ENCODE results near the gene UBE2D4. TPM values are rescaled to one million over a fixed set of nuclear protein-coding genes. Genes with fewer than 3 reads are reported as not detected.
"Not testable (repeated sequence)": the region's sequence is repeated elsewhere in the genome, so short reads cannot be mapped to it uniquely, and the experiment has no call there.

The UBE2D4 gene
- total and polyA plus RNA-seq, 2 donors (not counting 1 experiment from before 2014, with no cell fraction given) = 10.2 to 21.3 TPM

DNA sequence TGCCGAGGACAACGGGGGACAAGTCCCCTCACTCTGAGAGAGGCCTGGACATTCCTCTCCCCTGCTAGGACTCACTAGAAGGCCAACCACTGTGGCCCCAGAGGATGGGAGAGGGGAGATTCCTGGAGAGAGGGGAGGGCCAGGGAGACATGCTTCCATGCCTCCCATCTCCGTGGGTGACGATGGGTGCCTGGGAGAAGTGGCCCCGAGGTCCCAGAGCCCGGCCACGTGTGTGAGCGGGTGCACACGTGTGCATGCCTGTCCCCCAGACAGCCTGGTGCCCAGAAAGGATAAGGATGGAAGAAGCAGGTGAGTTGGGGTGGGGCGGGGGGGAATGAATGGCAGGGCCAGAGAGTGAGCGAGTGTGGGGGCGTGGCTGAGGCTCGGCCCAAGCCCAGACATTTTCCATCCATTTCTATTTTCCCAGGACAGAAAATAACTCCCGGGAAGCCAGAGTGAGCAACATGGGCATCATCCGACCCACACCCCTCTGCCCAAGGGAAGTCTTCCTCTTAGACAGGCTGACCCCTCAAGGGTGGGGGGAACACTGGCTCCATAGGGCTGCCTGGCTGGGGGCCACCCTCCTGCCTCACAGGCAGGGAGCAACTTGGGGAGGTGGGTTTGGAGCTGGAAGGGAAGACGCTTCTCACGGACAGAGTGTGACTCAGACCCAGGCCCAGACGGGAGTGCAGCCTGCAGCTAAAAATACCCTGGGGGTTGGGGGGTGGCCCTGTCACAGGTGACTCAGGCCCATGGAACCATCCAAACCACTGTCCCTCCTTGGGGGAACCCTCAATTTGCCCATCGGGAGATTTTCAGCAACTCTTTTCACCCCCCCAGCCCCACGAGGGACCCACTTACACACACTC is 42.2 kb downstream of the UBE2D4 start:
- H3K9ac ChIP-seq (ENCODE audit: insufficient read depth, low read length); H3K79me2 ChIP-seq (ENCODE audit: control insufficient read depth, insufficient read depth, low read length); H3K9me3 ChIP-seq (ENCODE audit: control insufficient read depth, insufficient read depth, low read depth, low read length); H4K20me1 ChIP-seq (ENCODE audit: control insufficient read depth, extremely low read depth, insufficient read depth, low read length); H3K4me3 ChIP-seq (replicated peaks in 1 of 4; ENCODE audit: control extremely low read depth in 1 of 4, insufficient read depth in 1 of 4, low read depth in 3 of 4, low read length in 4 of 4); H2AFZ ChIP-seq (ENCODE audit: low read length); H3K27me3 ChIP-seq (ENCODE audit: control insufficient read depth, insufficient read depth, low read length); H3K4me2 ChIP-seq (ENCODE audit: extremely low read depth, insufficient read depth, low read length); H3K4me1 ChIP-seq (ENCODE audit: control insufficient read depth, extremely low read depth, insufficient read depth, low read length); H3K27ac ChIP-seq (ENCODE audit: insufficient read depth, low read length); H3K36me3 ChIP-seq (ENCODE audit: control insufficient read depth, insufficient read depth, low read length): not testable (repeated sequence)
- DNase-seq (ENCODE audit: low read depth in 2 of 2) = peak in 1 of 2 donors; percentile 19

DNA sequence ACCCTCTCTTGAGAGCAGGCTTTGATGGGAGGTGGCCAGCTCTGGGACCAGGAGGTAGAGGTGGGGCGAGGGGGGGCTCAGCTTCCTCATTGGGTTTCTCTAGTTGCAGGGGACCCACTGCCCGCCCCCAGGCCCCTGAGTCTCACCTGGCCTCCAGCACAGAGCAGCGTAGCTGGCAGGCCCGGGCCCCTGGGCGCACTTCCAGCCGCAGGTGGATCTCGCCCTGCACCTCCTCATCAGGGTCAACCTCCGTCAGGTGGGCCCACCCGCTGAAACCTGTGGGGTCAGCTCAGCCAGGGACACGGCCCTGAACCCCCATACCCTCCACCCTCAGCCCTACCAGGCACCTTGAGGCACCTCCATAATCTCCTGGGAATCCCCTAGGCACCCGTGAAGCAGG is 43.4 kb downstream of the UBE2D4 start:
- not testable (repeated sequence) for H3K4me3 ChIP-seq (replicated peaks in 1 of 4; ENCODE audit: control extremely low read depth in 1 of 4, insufficient read depth in 1 of 4, low read depth in 3 of 4, low read length in 4 of 4); H3K27me3 ChIP-seq (ENCODE audit: control insufficient read depth, insufficient read depth, low read length); DNase-seq (ENCODE audit: low read depth in 2 of 2); H3K4me1 ChIP-seq (ENCODE audit: control insufficient read depth, extremely low read depth, insufficient read depth, low read length); H3K36me3 ChIP-seq (ENCODE audit: control insufficient read depth, insufficient read depth, low read length); H3K4me2 ChIP-seq (ENCODE audit: extremely low read depth, insufficient read depth, low read length); H4K20me1 ChIP-seq (ENCODE audit: control insufficient read depth, extremely low read depth, insufficient read depth, low read length); H3K27ac ChIP-seq (ENCODE audit: insufficient read depth, low read length); H3K9ac ChIP-seq (ENCODE audit: insufficient read depth, low read length); H3K79me2 ChIP-seq (ENCODE audit: control insufficient read depth, insufficient read depth, low read length); H3K9me3 ChIP-seq (ENCODE audit: control insufficient read depth, insufficient read depth, low read depth, low read length); H2AFZ ChIP-seq (ENCODE audit: low read length)

DNA sequence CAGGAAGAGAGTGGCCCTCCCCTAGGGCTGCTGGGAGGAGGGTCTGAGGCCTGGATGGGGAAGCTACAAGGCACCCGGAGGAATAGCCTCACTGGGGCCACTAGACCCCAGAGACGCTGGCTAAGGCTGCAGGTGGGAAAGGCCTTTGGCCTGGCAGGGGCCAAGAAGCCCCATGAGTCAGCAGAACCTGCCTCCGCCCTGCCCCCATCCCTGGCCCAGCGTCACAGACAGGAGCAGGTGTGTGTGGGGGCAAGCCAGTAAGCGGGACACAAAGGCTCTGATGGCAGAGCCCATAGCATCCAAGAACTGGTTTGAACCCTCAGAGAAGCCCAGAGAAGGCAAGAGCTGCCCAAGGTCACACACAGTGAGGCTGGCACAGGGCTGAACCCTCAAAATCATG is 44.5 kb downstream of the UBE2D4 start:
- not testable (repeated sequence) for H2AFZ ChIP-seq (ENCODE audit: low read length); H3K4me2 ChIP-seq (ENCODE audit: extremely low read depth, insufficient read depth, low read length); DNase-seq (ENCODE audit: low read depth in 2 of 2); H3K9me3 ChIP-seq (ENCODE audit: control insufficient read depth, insufficient read depth, low read depth, low read length); H3K79me2 ChIP-seq (ENCODE audit: control insufficient read depth, insufficient read depth, low read length); H3K4me1 ChIP-seq (ENCODE audit: control insufficient read depth, extremely low read depth, insufficient read depth, low read length); H3K27me3 ChIP-seq (ENCODE audit: control insufficient read depth, insufficient read depth, low read length); H3K27ac ChIP-seq (ENCODE audit: insufficient read depth, low read length); H3K9ac ChIP-seq (ENCODE audit: insufficient read depth, low read length); H3K4me3 ChIP-seq (replicated peaks in 1 of 4; ENCODE audit: control extremely low read depth in 1 of 4, insufficient read depth in 1 of 4, low read depth in 3 of 4, low read length in 4 of 4); H4K20me1 ChIP-seq (ENCODE audit: control insufficient read depth, extremely low read depth, insufficient read depth, low read length); H3K36me3 ChIP-seq (ENCODE audit: control insufficient read depth, insufficient read depth, low read length)

DNA sequence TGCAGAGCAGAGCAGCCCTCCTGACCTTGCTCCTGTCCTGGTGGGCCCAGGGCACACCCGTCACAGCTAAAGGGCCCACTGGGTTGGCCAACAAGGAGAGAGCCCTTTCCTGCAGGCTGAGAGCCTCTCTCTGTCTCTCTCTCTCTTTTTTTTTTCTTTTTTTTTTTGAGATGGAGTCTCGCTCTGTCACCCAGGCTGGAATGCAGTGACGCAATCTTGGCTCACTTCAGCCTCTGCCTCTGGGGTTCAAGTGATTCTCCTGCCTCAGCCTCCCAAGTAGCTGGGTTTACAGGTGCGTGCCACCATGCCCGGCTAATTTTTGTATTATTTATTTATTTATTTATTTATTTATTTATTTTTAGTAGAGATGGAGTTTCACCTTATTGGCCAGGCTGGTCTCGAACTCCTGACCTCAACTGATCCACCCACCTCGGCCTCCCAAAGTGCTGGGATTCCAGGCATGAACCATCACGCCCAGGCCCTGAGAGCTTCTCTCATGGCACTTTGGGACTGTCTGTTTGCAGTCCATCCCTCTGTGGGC is 47.9 kb downstream of the UBE2D4 start:
- not testable (repeated sequence) for H3K79me2 ChIP-seq (ENCODE audit: control insufficient read depth, insufficient read depth, low read length); DNase-seq (ENCODE audit: low read depth in 2 of 2); H3K4me3 ChIP-seq (replicated peaks in 1 of 4; ENCODE audit: control extremely low read depth in 1 of 4, insufficient read depth in 1 of 4, low read depth in 3 of 4, low read length in 4 of 4); H3K27ac ChIP-seq (ENCODE audit: insufficient read depth, low read length); H4K20me1 ChIP-seq (ENCODE audit: control insufficient read depth, extremely low read depth, insufficient read depth, low read length); H2AFZ ChIP-seq (ENCODE audit: low read length); H3K4me1 ChIP-seq (ENCODE audit: control insufficient read depth, extremely low read depth, insufficient read depth, low read length); H3K9me3 ChIP-seq (ENCODE audit: control insufficient read depth, insufficient read depth, low read depth, low read length); H3K27me3 ChIP-seq (ENCODE audit: control insufficient read depth, insufficient read depth, low read length); H3K9ac ChIP-seq (ENCODE audit: insufficient read depth, low read length); H3K36me3 ChIP-seq (ENCODE audit: control insufficient read depth, insufficient read depth, low read length); H3K4me2 ChIP-seq (ENCODE audit: extremely low read depth, insufficient read depth, low read length)

DNA sequence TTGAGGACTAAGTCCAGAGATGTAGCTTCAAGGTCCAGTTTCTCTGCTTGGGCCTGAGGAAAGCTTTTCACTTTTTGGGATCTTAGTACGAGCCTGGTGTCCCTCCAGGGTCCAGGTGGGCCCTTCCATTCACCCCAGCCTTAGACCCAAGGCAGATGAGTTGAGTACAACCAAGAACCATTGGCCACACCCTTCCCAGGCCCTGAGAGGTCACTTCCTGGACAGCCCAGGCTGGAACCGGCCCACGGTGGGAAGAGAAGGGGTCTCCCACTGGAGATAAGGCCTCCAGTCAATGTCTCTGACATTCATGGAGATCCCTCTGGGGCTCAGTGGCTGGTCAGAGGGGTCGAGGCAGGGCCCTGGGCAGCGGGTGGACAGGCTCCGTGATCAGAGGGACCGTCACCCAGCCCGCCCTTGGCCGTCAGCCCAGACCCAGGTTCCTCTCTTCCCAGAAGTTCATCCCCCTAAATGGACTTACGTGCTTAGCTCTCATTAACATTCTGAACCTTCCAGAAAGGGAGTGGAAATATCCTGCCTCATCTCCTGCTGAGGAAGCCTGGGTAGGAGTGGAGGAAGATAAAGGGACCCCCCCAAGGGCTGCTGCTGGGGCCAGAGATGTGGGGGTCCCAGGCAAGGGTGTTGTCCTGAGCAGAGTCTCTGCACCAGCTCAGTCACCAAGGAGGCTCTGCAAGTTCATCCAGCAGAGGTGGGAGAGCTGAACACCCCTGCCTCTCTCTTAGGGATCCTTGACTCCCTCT is 48.7 kb downstream of the UBE2D4 start:
- not testable (repeated sequence) for H2AFZ ChIP-seq (ENCODE audit: low read length); H3K27ac ChIP-seq (ENCODE audit: insufficient read depth, low read length); H3K4me2 ChIP-seq (ENCODE audit: extremely low read depth, insufficient read depth, low read length); DNase-seq (ENCODE audit: low read depth in 2 of 2); H3K4me1 ChIP-seq (ENCODE audit: control insufficient read depth, extremely low read depth, insufficient read depth, low read length); H3K27me3 ChIP-seq (ENCODE audit: control insufficient read depth, insufficient read depth, low read length); H4K20me1 ChIP-seq (ENCODE audit: control insufficient read depth, extremely low read depth, insufficient read depth, low read length); H3K9ac ChIP-seq (ENCODE audit: insufficient read depth, low read length); H3K79me2 ChIP-seq (ENCODE audit: control insufficient read depth, insufficient read depth, low read length); H3K36me3 ChIP-seq (ENCODE audit: control insufficient read depth, insufficient read depth, low read length); H3K9me3 ChIP-seq (ENCODE audit: control insufficient read depth, insufficient read depth, low read depth, low read length); H3K4me3 ChIP-seq (replicated peaks in 1 of 4; ENCODE audit: control extremely low read depth in 1 of 4, insufficient read depth in 1 of 4, low read depth in 3 of 4, low read length in 4 of 4)
